ENCODE results near the gene PARN.

Gene PARN

DNA sequence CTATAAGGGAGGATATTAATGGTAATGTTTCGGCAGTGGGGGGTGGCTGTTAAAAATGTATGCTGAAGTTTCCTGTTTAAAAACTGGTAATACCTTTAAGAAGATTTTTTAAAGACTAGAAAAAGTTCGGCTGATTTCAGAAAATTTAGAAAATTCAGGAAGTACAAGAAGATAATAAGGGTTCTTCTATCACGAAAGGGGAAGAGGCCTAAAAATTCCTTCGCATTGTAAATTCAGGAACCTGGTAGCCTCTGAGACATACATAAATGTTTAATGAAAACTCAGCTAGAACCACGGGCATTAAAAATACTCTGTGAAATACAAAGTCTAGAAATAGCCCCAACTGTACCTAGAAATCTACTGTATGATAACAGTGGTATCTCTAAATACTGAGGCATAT, 181.2 kb downstream of the PARN start:
- Histone ChIP-seq H3K9me2 (replicated peaks; ENCODE audit: insufficient read depth, low read length) (no peaks in the 10 kb centered on the region), H3K4me2 (ENCODE audit: low read depth, low read length) (no peak overlapping the region), H3K27me3 (replicated peaks; ENCODE audit: insufficient read depth, low read length) (no peaks in the 10 kb centered on the region), H3K36me3 (replicated peaks; ENCODE audit: insufficient read depth, low read length) (no peaks in the 10 kb centered on the region), H4K20me1 (ENCODE audit: insufficient read depth, low read length) (no peaks in the 10 kb centered on the region), H3F3A (ENCODE audit: insufficient read depth, low read length) (no peaks in the 10 kb centered on the region), H3K4me1 (ENCODE audit: low read length) (no peaks in the 10 kb centered on the region), H2AFZ (ENCODE audit: low read length) (no peak overlapping the region), H3K9me3 (replicated peaks; ENCODE audit: insufficient read depth, low read length) (no peaks in the 10 kb centered on the region), H3K4me3 (ENCODE audit: low read length) (no peak overlapping the region), H3K27ac (ENCODE audit: low read length) (no peak overlapping the region), H3K79me2 (ENCODE audit: low read length) (no peaks in the 10 kb centered on the region), H3K9ac (ENCODE audit: low read length) (no peak overlapping the region)
- no peak for TF ChIP-seq EZH2 (optimal IDR thresholded peaks at IDR 0.05; ENCODE audit: low read depth, low read length)
- TF ChIP-seq EZH2phosphoT487 (IDR thresholded peaks at IDR 0.05; ENCODE audit: low read length) = no peak
- TF ChIP-seq, protein P1, sequence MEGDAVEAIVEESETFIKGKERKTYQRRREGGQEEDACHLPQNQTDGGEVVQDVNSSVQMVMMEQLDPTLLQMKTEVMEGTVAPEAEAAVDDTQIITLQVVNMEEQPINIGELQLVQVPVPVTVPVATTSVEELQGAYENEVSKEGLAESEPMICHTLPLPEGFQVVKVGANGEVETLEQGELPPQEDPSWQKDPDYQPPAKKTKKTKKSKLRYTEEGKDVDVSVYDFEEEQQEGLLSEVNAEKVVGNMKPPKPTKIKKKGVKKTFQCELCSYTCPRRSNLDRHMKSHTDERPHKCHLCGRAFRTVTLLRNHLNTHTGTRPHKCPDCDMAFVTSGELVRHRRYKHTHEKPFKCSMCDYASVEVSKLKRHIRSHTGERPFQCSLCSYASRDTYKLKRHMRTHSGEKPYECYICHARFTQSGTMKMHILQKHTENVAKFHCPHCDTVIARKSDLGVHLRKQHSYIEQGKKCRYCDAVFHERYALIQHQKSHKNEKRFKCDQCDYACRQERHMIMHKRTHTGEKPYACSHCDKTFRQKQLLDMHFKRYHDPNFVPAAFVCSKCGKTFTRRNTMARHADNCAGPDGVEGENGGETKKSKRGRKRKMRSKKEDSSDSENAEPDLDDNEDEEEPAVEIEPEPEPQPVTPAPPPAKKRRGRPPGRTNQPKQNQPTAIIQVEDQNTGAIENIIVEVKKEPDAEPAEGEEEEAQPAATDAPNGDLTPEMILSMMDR (IDR thresholded peaks at IDR 0.05; ENCODE audit: low read length) = no peak
- DNase-seq = no peak

DNA sequence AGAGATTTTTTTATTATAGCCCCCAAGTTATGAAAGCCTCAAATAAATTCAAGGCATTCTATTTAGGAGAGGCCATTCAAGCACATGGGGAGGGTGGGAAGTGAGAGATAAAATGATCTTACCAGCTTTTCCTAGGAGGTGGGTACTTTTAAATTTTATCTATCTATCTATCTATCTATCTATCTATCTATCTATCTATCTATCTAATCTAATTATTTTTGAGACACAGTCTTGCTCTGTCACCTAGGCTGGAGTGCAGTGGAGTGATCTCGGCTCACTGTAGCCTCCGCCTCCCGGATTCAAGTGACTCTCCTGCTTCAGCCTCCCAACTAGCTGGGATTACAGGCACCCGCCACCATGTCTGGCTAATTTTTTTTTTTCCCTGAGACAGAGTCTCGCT, 182.3 kb downstream of the PARN start:
- Histone ChIP-seq H3K9me3 (replicated peaks; ENCODE audit: insufficient read depth, low read length) (no peaks in the 10 kb centered on the region), H3K4me1 (ENCODE audit: low read length) (no peaks in the 10 kb centered on the region), H3K4me3 (ENCODE audit: low read length) (no peak overlapping the region), H3K9ac (ENCODE audit: low read length) (no peak overlapping the region), H3K79me2 (ENCODE audit: low read length) (no peaks in the 10 kb centered on the region), H2AFZ (ENCODE audit: low read length) (no peak overlapping the region), H3K27me3 (replicated peaks; ENCODE audit: insufficient read depth, low read length) (no peaks in the 10 kb centered on the region), H3K4me2 (ENCODE audit: low read depth, low read length) (no peak overlapping the region), H4K20me1 (ENCODE audit: insufficient read depth, low read length) (no peaks in the 10 kb centered on the region), H3F3A (ENCODE audit: insufficient read depth, low read length) (no peaks in the 10 kb centered on the region), H3K9me2 (replicated peaks; ENCODE audit: insufficient read depth, low read length) (no peaks in the 10 kb centered on the region), H3K36me3 (replicated peaks; ENCODE audit: insufficient read depth, low read length) (no peaks in the 10 kb centered on the region), H3K27ac (ENCODE audit: low read length) (no peak overlapping the region)
- DNase-seq = no peak
- TF ChIP-seq EZH2 (optimal IDR thresholded peaks at IDR 0.05; ENCODE audit: low read depth, low read length) = no peak
- no peak for TF ChIP-seq EZH2phosphoT487 (IDR thresholded peaks at IDR 0.05; ENCODE audit: low read length)
- TF ChIP-seq, protein P1 (IDR thresholded peaks at IDR 0.05; ENCODE audit: low read length) = no peak

DNA sequence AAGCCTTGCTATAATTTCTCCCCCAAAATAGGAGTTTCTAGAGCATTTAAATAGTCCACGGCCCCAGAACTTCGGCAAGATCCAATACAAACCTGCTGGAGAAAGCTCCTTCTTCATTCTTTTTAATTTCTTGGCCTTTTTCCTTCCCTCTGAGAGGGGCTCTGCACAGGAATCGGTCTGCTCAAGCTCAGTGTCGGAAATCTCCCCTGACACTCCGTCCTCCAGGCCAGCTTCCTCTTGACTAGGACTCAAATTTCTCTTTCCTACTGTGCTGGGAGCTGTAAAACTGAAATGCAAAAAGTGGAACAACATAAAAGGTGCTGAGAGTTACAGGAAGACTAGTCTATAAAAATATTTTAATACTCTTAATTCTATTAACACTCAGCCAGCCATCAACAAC, 183.3 kb downstream of the PARN start:
- Histone ChIP-seq H3K9ac (ENCODE audit: low read length) (no peak overlapping the region), H3K4me2 (ENCODE audit: low read depth, low read length) (no peak overlapping the region)
- no peak for TF ChIP-seq EZH2phosphoT487 (IDR thresholded peaks at IDR 0.05; ENCODE audit: low read length)
- TF ChIP-seq EZH2 (optimal IDR thresholded peaks at IDR 0.05; ENCODE audit: low read depth, low read length) = no peak
- TF ChIP-seq, protein P1 (IDR thresholded peaks at IDR 0.05; ENCODE audit: low read length) = no peak

More for the DNA sequence above, 183.3 kb downstream of the PARN start:
- no peaks in the 10 kb centered on the region for H3K9me3 ChIP-seq (replicated peaks; ENCODE audit: insufficient read depth, low read length)
- H2AFZ ChIP-seq (ENCODE audit: low read length) = no peak overlapping the region
- H3K27me3 ChIP-seq (replicated peaks; ENCODE audit: insufficient read depth, low read length) = no peaks in the 10 kb centered on the region
- H3K27ac ChIP-seq (ENCODE audit: low read length) = no peak overlapping the region
- H3F3A ChIP-seq (ENCODE audit: insufficient read depth, low read length) = no peaks in the 10 kb centered on the region
- H3K9me2 ChIP-seq (replicated peaks; ENCODE audit: insufficient read depth, low read length) = no peaks in the 10 kb centered on the region
- no peaks in the 10 kb centered on the region for H3K36me3 ChIP-seq (replicated peaks; ENCODE audit: insufficient read depth, low read length)
- no peaks in the 10 kb centered on the region for H4K20me1 ChIP-seq (ENCODE audit: insufficient read depth, low read length)
- no peak for DNase-seq
- no peak overlapping the region for H3K4me3 ChIP-seq (ENCODE audit: low read length)
- H3K4me1 ChIP-seq (ENCODE audit: low read length) = no peaks in the 10 kb centered on the region
- H3K79me2 ChIP-seq (ENCODE audit: low read length) = no peaks in the 10 kb centered on the region

Measured in MM.1S (cell line).